Measurements from ENCODE around the gene SPEG.
A peak's percentile ranks its signal among the peaks of the same experiment; 100 is the strongest.

The SPEG gene

DNA sequence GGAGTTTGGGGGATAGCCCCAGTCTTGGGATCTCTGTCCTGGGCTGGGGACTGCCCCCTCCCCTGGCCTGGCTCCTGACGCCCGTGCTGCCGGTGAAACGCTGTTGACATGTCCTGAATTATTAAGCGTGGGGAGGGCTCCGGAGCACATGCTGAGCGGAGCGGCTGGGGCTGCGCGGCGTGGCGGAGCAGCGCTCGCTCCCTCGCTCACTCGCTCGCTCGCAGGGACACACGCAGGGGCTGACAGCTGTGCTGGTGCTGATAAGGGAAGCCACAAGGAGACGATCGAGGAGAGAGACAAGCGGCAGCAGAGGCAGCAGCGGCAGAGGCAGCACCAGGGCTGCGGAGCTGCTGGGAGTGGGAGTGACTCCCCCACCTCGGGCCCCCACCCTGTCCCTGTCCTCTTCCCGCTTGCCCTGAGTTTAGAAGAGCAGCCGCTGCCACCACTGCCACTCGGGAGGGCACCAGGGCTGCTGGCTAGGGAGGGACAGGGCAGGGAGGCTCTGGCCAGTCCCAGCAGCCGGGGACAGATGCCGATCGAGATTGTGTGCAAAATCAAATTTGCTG, 79.6 kb downstream of the SPEG start, which contains the start of gene ASIC4:
Gene ASIC4, plus strand, starts transcription at position 287 of the 566 bp plus-strand sequence. Its CDS starts 243 bp downstream, at position 530.
- no peak for DNase-seq (ENCODE audit: low read depth)

DNA sequence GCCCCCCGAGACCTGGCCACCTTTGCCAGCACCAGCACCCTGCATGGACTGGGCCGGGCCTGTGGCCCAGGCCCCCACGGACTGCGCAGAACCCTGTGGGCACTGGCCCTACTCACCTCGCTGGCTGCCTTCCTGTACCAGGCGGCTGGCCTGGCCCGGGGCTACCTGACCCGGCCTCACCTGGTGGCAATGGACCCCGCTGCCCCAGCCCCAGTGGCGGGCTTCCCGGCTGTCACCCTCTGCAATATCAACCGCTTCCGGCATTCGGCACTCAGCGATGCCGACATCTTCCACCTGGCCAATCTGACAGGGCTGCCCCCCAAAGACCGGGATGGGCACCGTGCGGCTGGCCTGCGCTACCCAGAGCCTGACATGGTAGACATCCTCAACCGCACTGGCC, 80.2 kb downstream of the SPEG start:
- no peak for DNase-seq (ENCODE audit: low read depth)

DNA sequence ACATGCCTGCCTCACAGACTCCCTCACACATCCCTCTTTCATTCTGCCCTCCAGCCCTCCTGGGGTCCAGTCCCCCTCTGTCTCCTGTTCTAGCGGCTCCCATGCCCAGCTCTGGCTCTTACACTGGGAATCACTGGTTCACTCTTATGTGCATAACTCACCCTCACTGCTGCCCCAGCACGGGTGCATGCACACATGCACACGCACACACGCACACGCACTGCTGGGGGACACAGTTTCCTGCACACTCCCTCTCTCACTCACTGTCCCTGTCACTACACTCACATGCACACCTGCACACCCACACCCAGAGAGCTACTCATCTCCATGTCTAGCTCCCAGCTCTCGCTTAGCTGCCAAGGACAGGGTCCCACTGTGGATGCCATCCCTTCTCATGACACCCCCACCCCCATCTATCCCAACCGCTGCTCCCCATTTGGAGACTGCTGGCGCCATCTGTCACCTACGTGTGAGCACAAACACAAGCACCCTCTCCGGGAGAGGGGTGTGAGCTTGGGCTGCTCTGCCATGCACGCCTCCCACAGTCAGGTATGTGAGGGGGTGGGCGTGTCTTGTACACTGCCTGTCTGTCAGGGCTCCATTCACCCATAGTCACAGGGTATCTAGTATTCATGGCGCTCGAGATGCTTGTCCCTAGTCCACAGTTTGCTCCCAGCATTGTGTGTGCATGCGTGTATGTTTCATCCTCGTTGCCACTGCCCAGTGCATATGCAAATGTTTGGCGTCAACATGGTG, 81.4 kb downstream of the SPEG start:
- DNase-seq (ENCODE audit: low read depth), result no peak

DNA sequence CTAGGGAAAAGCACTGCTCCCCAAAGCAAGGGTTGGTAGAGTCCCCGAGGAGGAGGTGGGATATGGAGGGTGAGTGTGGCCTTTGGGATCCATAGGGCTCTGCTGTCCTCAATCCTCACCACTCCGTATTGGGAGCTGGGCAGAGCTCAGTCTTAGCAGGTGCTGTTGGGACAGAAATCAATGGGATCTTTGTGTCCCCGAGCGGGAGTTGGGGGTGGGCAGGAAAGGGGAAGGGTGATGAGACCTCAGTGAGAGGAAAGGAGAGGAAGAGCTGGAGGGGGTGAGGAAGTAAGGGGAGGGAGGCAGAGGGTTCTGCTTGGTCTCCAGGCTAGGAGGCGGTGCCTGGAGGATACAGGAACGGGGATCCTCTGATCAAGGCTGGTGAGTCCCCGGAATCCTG, 82.2 kb downstream of the SPEG start:
- DNase-seq (ENCODE audit: low read depth), result no peak

DNA sequence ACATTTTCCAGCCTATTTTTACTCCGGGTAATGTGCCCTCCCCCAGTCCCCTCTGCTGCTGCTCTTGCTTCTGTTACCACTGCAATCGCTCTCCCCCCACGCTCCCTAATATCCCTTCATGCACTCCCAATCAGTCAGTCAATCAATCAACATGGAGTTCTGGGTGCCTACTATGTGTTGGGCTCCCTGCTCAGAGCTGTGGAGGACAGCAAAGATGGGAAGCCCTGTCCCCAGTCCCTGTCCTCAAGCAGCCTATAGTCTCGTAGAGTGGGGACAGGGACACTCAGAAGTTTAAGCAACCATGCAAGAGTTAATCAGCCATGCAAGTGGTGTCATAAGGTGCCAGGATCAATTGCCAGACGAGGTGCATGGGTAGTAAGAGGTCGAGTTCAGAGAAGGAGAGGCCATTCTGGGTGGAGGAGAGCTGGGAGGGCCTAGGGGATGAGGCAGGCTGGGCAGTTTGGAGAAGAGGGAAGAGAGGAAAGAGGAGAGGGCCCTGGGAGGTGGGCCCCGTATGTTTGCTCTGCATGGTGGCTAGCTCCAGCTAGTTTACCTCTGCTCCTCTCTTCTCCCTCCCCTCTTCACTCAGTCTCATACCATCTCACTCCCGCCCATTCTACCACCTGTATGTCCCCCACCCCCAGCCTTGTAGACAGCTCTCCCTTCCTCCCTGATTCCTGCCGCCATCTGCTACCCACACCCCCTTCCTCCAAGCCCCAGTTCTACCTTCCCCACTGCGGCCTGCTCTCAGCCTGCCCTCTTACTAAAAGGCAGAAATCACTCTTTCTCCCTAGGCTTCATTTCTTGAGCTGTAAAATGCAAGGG, 83.5 kb downstream of the SPEG start:
- no peak for DNase-seq (ENCODE audit: low read depth)

DNA sequence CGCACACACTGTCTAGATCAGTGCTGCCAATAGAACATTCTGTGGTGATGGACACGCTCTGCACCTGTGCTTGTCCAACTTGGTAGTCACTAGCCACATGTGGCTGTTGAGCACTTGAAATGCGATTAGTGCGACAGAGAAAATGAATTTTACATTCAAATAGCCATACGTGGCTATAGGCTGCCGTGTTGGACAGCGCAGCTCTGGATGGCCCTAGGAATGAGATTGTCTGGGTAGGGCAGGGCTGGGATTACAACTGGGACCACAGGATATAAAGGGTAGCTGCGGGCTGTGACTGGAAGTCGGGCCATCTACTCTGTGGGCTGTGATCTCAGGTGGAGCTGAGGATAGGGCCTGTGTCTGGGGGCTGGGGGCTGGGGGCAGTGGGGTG, 84.9 kb downstream of the SPEG start:
- no peak for DNase-seq (ENCODE audit: low read depth)

DNA sequence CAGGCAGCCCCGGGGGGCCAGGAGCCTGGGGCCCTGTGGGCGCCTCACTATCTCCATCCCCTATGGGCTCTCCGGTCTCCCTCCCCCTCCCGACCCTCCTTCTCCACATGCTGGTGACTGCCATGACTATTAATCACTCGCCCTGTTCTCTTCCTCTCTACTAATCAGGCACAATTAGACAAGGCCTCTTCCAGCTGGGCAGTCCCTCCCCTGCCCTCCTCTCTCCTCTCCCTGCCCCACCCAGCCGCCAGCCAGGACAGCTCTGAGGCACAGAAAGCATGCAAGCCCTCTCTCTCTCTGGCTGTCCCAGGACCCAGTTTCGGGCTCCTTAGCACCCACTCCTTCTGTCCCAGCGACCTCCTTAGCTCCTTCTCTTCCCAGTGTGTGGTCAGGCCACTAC, 85.4 kb downstream of the SPEG start:
- DNase-seq (ENCODE audit: low read depth), result no peak

DNA sequence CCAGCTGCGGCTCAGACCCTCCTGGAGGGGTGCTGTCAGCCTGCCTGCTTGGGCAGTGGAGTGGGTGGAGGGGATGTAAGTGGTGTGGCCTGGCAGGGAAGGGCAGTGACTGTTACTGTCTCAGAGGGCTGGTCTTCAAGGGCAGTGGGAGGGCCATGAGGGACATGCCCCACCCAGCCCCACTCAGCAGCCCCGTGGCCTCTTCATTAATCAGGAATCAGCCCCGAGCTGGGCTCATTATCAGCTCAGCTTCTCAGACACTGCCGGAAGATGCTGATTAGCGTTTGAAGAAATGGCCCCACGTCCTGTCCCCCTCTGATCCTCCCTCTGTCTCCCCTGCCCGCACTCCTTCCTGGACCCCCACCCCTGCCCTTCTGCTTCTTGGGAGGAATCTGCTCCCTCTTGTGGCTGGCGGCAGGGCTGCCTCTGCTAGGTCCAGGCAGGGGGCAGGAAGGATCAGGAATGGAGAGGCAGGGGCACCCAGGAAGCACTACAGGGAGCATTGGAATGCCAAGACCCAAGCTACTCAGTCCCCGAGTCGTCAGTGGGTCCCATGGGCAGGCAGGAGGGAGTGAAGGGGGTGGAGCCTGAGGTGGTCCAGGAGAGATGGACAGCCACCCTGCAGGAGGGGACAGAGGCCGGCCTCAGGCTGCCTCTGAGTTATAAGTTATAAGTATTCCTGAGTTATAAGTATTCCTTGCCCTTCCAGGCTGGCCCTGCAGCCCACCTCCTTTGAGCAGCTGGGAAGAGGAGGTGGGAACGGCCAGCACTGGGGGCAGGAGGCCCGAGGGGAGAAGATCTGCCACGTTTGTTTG, 86.6 kb downstream of the SPEG start:
- DNase-seq (ENCODE audit: low read depth), result no peak

DNA sequence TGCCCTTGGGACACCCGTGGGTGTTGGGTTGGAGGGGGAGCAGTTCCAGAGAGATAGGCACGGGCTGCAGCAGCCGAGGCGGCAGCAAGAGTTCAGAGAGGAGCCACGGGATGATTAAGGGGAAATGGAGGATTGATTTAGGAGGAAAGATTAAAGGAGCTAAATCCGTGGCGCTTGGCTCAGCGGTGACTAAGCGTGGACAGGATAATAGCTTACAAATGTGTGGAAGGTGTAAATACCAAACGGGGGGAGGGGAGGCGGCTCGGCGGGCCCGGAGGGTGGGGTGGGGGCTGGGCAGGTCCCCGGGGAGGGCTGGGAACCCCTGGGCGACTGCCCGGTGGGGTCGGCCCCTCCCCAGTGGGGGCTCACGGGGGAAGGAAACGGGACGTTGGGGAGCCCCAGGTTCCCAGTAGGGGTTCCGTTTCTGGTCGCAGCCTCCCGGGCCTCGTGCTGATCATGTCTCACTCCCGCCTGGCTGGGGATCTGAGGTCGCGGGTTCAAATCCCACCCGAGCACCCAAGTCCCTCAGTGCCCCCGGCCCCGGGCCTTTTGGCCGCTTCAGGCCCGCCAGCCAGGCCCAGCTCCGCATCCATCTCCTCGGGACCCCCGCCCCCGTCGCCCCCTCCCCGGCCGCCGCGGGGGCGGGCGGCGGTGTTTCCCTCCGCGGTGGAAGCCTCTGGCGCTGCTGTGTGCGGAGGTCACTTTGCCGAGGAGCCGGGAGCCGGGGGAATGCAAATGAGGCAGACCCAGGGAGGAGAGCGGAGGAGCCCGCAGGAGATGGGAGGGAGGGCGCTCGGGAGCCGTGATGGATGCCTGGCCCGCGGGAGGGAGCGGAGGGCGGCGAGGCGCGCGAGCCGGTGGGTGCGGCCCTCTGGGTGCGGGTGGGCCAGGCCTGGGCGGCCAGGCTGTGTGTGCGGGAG, 87.7 kb downstream of the SPEG start:
- DNase-seq (ENCODE audit: low read depth), result no peak

DNA sequence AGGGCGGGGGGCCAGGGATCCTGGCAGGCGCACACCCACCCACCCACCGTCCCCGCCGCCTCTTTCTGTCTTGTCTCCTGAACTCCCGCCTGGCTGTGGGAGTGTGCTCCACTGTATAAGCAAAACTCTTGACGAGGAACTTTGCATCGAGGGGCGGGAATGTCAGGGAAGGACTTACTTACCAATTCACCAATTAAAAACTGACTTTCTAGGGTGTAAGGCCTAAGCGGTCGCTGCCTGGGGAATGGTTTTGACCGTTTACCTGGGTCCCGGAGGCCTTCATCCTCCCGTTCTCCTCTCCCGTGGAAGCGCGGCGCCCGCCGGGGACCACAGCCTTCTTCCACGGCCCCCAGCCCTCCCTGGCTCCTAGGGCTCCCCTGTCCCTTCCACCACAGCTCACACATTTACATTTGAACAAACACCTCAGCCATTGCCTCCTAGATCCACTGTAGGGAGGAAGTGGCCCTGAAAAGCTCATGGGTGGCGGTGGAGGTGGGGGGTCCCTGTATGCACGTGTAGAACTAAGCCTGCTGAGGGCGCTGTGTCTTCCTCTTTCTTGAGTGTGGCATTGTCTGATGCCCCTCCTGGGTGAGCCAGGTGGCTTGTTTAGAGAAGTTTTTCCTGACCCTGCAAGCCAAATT, 88.5 kb downstream of the SPEG start:
- DNase-seq (ENCODE audit: low read depth), result no peak

DNA sequence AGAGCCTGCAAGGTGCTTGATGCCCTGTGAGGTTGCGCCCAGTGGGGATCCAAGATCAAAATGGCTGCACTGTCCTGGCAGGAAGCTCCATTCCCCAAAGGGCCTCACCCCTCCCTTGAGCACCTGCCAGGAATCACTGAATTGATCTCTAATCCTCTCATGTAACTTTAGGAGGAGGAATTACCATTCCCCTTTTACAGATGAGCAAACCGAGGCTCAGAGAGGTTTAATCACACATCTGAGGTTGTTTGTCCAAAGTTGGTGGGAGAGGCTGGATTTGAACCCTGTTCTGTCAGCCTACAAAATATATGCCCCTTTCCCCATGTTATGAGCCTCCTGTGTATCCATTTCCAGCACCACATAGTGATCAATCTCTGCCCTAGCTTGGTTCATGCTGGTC, 90.2 kb downstream of the SPEG start:
- no peak for DNase-seq (ENCODE audit: low read depth)

DNA sequence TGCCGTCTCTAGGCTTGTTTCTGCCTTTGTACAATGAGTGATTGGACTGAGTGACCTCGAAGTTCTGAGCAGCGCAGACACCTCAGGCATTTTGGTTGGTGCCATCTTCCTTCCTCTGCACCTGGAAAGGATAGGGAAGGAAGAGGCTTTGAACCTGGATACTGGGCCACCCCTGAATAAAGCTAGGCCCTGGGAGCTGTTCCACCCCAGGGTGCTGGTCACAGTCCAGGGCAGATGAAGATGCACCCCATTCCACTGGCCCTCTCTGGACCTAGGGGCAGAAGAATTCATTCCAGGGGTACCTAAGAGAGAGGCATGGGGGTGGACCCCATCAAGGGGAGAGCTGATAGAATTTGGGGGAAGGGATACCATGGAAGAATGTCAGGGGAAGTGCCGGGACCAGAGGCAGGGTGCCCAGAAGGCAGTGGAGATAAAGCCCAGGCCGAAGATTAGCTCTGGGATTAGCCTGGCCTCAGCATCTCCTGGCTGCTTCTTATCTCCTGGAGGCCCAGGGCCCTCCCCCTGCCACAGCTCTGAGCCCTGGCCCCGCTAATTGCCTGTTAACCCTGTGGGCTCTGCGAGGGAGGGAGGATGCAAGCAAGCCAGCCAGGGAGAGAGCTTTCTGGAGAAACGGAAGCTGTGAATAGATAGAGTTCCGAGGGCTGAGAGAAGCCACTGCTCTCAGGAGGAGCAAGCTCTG, 91.0 kb downstream of the SPEG start:
- no peak for DNase-seq (ENCODE audit: low read depth)

DNA sequence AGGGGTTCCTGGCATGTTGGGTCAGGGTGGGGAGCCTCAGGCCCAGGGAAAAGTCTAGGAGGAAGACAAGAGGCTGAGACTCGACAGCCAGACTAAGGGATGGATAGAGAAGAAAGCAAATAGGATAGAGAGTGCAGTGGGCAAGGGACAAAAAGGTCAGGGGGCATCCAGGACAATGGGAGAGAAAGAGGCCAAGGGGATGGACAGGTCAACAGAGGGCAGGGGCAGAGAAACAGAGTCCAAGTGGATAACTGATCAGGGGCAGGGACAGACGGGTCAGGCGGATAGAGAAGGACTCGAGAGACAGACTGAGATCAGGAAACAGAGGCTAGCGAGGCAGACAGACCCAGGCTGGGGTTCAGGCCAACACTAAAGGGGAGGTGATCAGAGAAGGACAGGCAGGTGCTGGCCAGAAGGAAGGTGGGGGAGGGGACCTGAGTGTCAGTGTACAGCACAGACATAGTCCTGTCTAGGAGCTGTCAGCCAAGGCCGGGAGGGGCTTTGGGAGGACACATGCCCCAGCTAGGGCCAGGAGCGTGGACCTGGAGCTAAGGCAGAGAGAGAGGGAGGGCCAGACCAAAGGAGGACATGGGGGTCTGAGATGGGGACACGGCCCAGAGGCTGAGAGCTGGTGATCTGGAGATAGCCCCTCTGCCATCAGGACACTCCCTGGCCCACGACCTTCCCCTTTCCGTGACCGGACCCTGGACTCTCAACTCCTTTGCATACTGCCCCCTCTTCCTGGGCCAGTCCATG, 91.9 kb downstream of the SPEG start:
- DNase-seq (ENCODE audit: low read depth), result no peak

DNA sequence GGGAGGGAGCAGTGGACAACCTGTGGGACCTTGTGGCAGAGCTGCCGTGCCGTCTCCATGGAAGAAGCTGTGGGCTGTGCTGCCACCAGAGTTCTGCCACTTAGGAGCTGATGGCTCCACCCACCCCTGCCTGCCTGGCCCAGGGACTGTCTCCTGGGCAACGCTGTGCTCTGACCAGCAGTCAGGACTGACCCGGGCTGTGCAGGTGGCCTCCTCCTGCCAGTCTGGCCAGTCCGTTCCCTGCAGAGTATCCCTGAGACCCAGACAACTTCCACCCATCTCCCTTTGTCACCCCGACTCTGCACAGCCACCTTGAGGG, 92.4 kb downstream of the SPEG start:
- no peak for DNase-seq (ENCODE audit: low read depth)

DNA sequence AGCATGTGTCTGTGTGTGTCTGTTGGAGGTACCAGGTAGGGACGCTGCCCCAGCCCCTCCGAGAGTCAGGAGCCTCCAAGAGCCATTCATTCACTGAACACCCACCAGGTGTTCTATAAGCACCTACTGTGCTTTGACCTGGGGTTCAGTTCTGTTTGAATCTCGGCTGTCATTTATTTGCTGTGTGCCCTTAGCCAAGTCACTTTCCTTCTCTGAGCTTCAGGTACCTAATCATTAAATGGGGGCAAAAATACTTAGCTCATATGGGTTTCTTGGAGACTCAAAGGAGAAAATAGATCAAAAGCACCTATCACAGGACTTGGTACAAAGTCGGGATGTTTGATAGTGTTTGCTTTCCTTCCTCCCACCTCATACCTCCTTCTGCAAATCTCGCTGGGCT, 92.8 kb downstream of the SPEG start:
- no peak for DNase-seq (ENCODE audit: low read depth)

DNA sequence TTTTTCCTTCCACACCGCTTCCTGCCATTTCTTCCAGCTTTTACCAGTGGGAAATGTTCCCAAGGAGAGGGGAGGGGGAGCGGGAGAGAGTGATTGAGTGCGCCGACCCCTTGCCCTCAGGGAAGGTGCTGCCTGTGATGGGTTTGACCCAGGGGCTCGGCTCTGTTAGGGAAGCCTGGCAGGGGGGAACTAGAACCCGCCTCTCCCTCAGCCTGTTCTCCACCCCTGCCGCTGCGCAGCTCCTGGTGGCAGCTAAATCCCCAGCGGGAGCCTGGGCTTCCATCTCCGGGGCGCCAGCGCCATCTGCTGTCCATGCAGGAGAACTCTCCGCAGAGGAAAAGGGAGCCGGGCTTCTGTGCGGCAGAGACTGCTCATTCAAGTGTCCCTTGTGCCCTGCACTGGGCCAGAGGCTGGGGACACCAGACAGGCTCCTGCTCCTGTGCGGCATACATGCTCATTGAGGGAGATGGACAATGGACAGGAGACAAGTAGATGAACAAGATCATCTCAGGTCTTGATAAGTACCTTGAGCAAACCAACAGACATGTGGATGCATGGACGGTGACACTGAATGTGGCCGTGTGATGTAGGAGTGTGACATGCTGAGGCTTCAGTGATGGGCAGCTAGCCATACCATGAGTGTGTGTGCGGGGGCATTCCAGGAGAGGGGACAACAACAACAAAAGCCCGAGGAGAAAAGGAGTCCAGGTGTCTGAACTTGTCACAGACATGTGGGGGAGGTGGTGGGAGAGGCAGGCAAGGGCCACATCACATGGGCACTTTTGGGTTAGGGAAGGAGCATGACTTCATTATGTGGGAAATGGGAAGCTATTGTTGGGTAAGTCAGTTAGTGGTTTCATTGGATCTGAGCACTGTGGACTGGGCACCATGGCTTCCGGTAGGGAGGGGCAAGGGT, 95.7 kb downstream of the SPEG start:
- DNase-seq (ENCODE audit: low read depth), result peak; percentile 72

DNA sequence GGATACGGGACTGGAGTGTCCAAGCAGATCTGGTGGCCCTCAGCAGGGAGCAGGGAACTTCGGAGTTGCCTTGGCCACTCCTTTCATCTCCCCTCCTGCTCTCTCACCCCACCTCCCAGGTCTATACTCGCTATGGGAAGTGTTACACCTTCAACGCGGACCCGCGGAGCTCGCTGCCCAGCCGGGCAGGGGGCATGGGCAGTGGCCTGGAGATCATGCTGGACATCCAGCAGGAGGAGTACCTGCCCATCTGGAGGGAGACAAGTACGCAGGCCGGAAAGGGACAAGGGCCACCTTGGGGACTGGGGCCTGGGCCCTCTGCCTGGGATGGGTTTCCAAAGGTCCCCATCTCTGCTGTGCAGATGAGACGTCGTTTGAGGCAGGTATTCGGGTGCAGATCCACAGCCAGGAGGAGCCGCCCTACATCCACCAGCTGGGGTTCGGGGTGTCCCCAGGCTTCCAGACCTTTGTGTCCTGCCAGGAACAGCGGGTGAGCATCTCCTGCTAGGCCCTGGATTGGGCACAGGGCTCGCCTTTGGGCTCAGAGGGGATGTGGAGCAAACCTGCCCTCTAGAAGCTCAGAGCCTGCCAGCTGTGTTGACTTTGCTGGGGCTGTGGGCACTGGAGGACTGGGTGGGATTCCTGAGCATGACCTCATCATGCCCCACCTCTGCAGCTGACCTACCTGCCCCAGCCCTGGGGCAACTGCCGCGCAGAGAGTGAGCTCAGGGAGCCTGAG, 97.2 kb downstream of the SPEG start:
- no peak for DNase-seq (ENCODE audit: low read depth)

DNA sequence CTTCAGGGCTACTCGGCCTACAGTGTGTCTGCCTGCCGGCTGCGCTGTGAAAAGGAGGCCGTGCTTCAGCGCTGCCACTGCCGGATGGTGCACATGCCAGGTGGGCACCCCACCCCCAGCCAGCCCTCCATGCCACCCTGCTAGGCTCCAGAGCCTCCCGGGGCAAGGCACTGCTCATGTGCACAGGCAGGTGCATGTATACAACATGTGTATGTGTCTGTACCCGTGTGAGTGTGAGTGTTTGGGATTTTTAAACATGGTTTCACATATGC, 97.7 kb downstream of the SPEG start:
- no peak for DNase-seq (ENCODE audit: low read depth)

Data from activated T-helper 1 cell treated with Interleukin-2 at 50 U/mL for 16 hours (primary cell).